Tibial artery (tissue), 4 donors: ENCODE results near the gene FAM181A.
A peak's percentile ranks its signal among the peaks of the same experiment; 100 is the strongest.

Experiments used
- DNase-seq, 2 donors: peaks; one replicate each; pipeline ENCODE4 v3.0.0-alpha.2; 2019
- H3K27ac ChIP-seq, 2 donors: fragments of 200-600 bp; sonication (generic) in 1 of 2; 1 replicate in 1 of 2; 2 replicates in 1 of 2; pipeline ENCODE4 v1.5.1; 2018 to 2019; ENCODE audit warnings: mild to moderate bottlenecking in 1 of 2
- H3K27me3 ChIP-seq, 2 donors: fragments of 200-600 bp; sonication (generic) in 1 of 2; one replicate each; pipeline versions ENCODE4 v1.5.1 to v1.6.0; 2016 to 2019
- H3K36me3 ChIP-seq, 3 donors: fragments of 200-600 bp; sonication (generic) in 2 of 3; one replicate each; pipeline ENCODE4 v1.5.1; 2016 to 2019; ENCODE audit warnings: mild to moderate bottlenecking in 2 of 3
- H3K4me1 ChIP-seq, 4 donors: fragments of 200-600 bp; sonication (generic) in 2 of 4; 1 replicate in 3 of 4; 2 replicates in 1 of 4; pipeline ENCODE4 v1.5.1; 2016 to 2019
- H3K4me3 ChIP-seq, 2 donors: fragments of 200-600 bp; sonication (generic) in 1 of 2; 1 replicate in 1 of 2; 2 replicates in 1 of 2; pipeline ENCODE4 v1.5.1; 2018 to 2019; ENCODE audit warnings: mild to moderate bottlenecking in 2 of 2
- H3K9me3 ChIP-seq, 3 donors: fragments of 200-600 bp; sonication (generic) in 1 of 3; one replicate each; pipeline ENCODE4 v1.5.1; 2016 to 2019
- intact Hi-C: fragments of 100-400 bp; cut with DNase I; formaldehyde crosslinking; loops from one replicate; pipeline ENCODE4 v1.15.0; 2023; ENCODE audit warnings: low total_unique reads
- TF ChIP-seq, protein P1 (sequence below), 2 experiments: fragments of 200-600 bp in 1 of 2; fragments of 450-650 bp in 1 of 2; IDR thresholded peaks; one replicate each; pipeline ENCODE4 v1.5.1; 2017 to 2019; ENCODE audit warnings: antibody characterized with exemption in 2 of 2, mild to moderate bottlenecking in 1 of 2, moderate library complexity in 1 of 2

Gene FAM181A

DNA sequence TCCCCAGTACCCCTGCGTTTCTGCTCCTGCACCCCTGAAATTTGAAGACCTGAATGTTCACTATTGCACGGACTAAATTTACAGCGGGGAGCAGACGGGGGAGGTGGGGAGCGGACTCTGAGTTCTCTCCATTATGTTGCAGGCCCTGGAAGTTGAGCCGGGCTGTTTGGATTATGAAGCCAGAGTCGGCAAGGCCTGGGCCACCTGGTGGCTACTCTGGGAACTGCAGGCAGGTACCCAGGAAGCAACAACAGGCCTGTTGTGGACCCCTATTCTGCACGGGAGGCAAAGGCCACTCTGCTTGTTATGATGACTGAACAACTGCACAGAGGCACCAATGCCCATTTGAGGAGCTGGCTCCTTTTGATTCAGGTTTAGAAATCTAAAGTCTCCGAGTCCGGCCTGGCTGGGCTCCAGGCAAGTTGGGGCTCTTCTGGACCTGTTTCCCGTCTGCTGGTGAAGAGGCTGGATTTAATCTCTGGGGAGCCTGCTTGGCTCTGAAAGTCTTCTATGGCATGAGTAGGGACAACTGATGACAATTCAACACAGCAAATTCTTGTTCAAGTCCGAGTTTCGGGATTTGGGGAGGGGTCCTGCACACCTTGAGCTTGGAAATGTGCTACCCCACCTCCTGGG is 34.1 kb upstream of the FAM181A start:
- no peaks in the 10 kb centered on the region for H3K36me3 ChIP-seq
- peak overlapping the region in 1 of 2 donors; percentile 25 for H3K4me3 ChIP-seq
- no peaks in the 10 kb centered on the region for H3K27me3 ChIP-seq
- TF ChIP-seq, protein P1, sequence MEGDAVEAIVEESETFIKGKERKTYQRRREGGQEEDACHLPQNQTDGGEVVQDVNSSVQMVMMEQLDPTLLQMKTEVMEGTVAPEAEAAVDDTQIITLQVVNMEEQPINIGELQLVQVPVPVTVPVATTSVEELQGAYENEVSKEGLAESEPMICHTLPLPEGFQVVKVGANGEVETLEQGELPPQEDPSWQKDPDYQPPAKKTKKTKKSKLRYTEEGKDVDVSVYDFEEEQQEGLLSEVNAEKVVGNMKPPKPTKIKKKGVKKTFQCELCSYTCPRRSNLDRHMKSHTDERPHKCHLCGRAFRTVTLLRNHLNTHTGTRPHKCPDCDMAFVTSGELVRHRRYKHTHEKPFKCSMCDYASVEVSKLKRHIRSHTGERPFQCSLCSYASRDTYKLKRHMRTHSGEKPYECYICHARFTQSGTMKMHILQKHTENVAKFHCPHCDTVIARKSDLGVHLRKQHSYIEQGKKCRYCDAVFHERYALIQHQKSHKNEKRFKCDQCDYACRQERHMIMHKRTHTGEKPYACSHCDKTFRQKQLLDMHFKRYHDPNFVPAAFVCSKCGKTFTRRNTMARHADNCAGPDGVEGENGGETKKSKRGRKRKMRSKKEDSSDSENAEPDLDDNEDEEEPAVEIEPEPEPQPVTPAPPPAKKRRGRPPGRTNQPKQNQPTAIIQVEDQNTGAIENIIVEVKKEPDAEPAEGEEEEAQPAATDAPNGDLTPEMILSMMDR (IDR thresholded peaks at IDR 0.05) = peak; percentile 94 to 99
- H3K27ac ChIP-seq = peak overlapping the region in 1 of 2 donors; percentile 3
- intact Hi-C loops = loop anchor here (5.0 kb wide), 2 partner anchors 106 to 236 kb away; partner anchors contain the start of gene PRIMA1
- no peaks in the 10 kb centered on the region for H3K9me3 ChIP-seq
- DNase-seq = peak; percentile 75 to 82
- peaks cover 0 to 19% (median 12%) of the 10 kb centered on the region in 4 donors for H3K4me1 ChIP-seq

DNA sequence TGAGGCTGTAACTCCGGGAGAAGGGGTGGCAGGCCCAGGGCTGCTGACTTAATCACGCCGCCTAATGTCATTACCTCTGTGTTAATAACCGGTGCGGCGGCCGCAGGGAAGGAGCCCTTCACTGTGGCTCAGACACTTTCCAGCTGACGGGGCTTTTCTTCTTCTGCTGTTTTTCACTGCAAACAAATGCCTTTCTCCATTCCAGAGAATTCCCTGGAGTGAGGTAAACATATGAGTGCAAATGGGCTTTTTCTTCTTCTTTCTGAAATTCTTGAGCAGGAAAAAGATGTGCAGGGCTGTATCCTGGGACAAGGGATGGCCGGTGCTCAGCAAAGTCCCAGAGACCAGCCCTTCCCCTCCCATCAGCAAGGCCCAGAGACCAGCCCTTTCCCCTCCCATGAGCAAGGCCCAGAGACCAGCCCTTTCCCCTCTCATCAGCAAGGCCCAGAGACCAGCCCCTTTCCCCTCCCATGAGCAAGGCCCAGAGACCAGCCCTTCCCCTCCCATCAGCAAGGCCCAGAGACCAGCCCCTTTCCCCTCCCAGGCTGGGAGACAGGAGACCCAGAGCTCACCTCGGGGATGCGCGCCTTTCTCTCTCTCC is 33.4 kb upstream of the FAM181A start:
- peaks cover 0 to 19% (median 12%) of the 10 kb centered on the region in 4 donors for H3K4me1 ChIP-seq
- no peaks in the 10 kb centered on the region for H3K27me3 ChIP-seq
- DNase-seq = peak in 1 of 2 donors; percentile 46
- no peak overlapping the region for H3K4me3 ChIP-seq
- peak overlapping the region in 1 of 2 donors; percentile 3 for H3K27ac ChIP-seq
- no peaks in the 10 kb centered on the region for H3K9me3 ChIP-seq
- intact Hi-C loops = loop anchor here (5.0 kb wide), 2 partner anchors 106 to 236 kb away; partner anchors contain the start of gene PRIMA1
- no peaks in the 10 kb centered on the region for H3K36me3 ChIP-seq
- TF ChIP-seq, protein P1 (IDR thresholded peaks at IDR 0.05) = no peak

DNA sequence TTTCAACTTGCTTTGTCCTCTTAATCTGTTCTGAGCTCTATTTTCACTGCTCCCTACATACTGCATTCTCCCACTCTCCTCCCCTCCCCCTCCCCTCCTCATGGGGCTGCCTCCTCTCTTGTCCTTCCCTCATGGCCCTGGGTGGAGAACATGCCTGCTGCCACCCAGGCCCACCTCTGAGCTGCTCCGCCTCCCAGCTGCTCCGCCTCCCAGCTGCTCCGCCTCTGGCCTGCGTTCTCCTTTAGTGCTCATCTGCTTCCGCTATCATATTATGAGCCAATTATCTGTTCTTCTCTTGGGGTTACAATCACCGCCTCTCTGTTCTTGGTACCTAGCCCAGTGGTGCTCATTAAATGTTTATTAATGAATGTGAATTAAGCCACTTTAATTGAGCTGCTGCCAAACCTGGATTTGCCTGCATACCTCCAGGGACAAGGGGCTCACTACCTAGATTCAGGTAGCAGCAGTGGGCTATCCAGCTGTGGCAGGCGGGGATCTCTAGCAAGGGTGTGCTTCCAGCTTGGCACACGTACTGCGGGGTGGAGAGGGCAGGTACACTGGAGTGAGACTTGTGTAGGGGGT is 32.0 kb upstream of the FAM181A start:
- H3K9me3 ChIP-seq = no peaks in the 10 kb centered on the region
- no peaks in the 10 kb centered on the region for H3K27me3 ChIP-seq
- H3K4me3 ChIP-seq = no peak overlapping the region
- no peak overlapping the region for H3K27ac ChIP-seq
- TF ChIP-seq, protein P1 (IDR thresholded peaks at IDR 0.05) = no peak
- H3K4me1 ChIP-seq = peaks cover 0 to 19% (median 12%) of the 10 kb centered on the region in 4 donors
- H3K36me3 ChIP-seq = no peaks in the 10 kb centered on the region
- intact Hi-C loops = no loop called here
- DNase-seq = peak in 1 of 2 donors; percentile 24

DNA sequence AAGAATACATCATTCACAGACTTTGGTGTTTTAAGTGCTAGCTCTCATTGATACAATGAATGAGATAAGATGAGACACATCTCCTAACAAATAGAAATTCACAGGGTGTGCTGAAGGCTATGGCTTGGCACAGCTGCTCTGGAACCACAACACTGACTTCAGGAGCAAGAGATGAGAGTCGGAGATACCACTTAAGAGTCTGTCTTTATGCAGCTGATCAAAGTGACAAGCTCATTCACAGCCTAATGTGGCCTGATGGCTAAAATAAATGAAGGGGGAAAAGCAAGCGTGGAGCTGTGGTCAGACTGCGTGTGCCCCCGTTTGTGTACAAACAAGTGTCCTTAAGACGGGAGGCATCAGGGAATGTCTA is 29.7 kb upstream of the FAM181A start:
- H3K36me3 ChIP-seq = no peaks in the 10 kb centered on the region
- no peaks in the 10 kb centered on the region for H3K9me3 ChIP-seq
- intact Hi-C loops = no loop called here
- peaks cover 0 to 2% of the 10 kb centered on the region in 2 donors for H3K27me3 ChIP-seq
- no peak for DNase-seq
- H3K4me3 ChIP-seq = no peak overlapping the region
- peaks cover 0 to 18% (median 12%) of the 10 kb centered on the region in 4 donors for H3K4me1 ChIP-seq
- TF ChIP-seq, protein P1 (IDR thresholded peaks at IDR 0.05) = no peak
- no peak overlapping the region for H3K27ac ChIP-seq

DNA sequence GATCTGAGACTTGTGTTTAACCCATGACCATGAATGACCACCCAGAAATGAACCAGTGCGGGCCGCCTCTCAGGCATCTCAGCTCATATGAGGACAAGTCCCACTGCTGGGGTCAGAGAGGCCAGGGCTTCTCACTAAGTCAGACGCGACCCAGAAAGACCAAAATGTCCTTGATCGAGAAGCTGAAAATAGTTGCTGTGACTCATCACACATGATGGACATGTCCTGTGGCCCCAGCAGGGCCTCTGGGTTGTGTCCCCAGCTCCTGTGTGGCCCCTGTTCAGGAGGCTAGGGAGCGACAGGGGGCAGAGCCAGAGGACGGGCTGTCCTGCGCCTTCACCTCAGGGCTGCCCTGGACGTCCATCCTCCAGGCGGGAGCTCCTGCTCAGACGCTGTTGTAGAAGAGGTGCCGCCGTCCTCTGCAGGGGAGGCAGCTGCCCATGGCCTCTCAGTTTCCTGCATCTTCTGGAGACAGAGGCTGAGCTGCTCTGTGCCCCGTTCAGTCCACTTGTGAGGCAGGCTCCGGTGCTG is 29.0 kb upstream of the FAM181A start:
- H3K27ac ChIP-seq = no peak overlapping the region
- peaks cover 0 to 9% of the 10 kb centered on the region in 2 donors for H3K27me3 ChIP-seq
- H3K4me3 ChIP-seq = no peak overlapping the region
- peak in 1 of 2 donors; percentile 58 for DNase-seq
- peaks cover 0 to 11% (median 8%) of the 10 kb centered on the region in 4 donors for H3K4me1 ChIP-seq
- TF ChIP-seq, protein P1 (IDR thresholded peaks at IDR 0.05) = no peak
- intact Hi-C loops = no loop called here
- H3K36me3 ChIP-seq = no peaks in the 10 kb centered on the region
- no peaks in the 10 kb centered on the region for H3K9me3 ChIP-seq
